Omental fat pad (tissue), 4 donors: ENCODE measurements around the gene CDK14. TPM values are rescaled to one million over a fixed set of nuclear protein-coding genes. Genes with fewer than 3 reads are reported as not detected.

Experiments used
- ATAC-seq: fragments of 150-250 bp; one replicate; pipeline ENCODE4 v1.9.1; 2016; ENCODE audit warnings: mild to moderate bottlenecking, moderate library complexity; ENCODE audit not compliant: low FRiP score
- DNase-seq: peaks from one replicate; pipeline ENCODE4 v3.0.0-alpha.2; 2019; ENCODE audit warnings: low spot score
- total RNA-seq, 4 donors: library from RNA; depleted of rRNA; stranded (reverse); fragments of >200 nt; gene quantifications; one replicate each; pipeline ENCODE4 v1.1.0, GENCODE V29; 2016
- TF ChIP-seq, protein P1 (sequence below), 3 donors: fragments of 450-650 bp; IDR thresholded peaks; one replicate each; pipeline ENCODE4 v1.5.1; 2016 to 2017; ENCODE audit warnings: antibody characterized with exemption in 3 of 3, mild to moderate bottlenecking in 3 of 3, moderate library complexity in 2 of 3

Gene CDK14
- total RNA-seq, 4 donors from 2014 or later, result 25.2 to 40.3 (median 30.8) TPM

DNA sequence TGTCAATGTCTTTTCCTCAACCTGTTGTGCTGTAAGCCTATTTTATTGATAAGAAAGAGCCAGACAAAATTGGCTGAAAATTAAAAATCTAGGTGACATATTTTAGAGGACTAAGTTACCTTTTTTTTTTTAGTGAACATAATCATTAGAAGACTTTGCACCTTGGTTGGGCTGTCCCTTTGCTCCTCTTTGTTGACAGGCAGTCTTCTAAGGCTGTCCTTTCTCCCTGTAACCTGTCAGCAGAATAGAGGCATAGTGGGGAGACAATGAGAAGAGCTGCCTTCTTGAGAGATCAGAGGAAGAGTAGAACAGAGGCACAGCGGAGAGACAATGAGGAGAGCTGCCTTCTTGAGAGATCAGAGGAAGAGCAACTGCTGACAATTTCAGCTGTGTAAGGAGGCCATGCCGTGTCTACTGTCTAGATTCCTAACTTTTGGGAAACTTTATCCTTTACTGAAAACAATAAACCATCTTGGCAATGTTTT is 429.8 kb downstream of the CDK14 start:
- ATAC-seq (no peak), DNase-seq (no peak)
- TF ChIP-seq, protein P1, sequence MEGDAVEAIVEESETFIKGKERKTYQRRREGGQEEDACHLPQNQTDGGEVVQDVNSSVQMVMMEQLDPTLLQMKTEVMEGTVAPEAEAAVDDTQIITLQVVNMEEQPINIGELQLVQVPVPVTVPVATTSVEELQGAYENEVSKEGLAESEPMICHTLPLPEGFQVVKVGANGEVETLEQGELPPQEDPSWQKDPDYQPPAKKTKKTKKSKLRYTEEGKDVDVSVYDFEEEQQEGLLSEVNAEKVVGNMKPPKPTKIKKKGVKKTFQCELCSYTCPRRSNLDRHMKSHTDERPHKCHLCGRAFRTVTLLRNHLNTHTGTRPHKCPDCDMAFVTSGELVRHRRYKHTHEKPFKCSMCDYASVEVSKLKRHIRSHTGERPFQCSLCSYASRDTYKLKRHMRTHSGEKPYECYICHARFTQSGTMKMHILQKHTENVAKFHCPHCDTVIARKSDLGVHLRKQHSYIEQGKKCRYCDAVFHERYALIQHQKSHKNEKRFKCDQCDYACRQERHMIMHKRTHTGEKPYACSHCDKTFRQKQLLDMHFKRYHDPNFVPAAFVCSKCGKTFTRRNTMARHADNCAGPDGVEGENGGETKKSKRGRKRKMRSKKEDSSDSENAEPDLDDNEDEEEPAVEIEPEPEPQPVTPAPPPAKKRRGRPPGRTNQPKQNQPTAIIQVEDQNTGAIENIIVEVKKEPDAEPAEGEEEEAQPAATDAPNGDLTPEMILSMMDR (IDR thresholded peaks at IDR 0.05), result no peak

DNA sequence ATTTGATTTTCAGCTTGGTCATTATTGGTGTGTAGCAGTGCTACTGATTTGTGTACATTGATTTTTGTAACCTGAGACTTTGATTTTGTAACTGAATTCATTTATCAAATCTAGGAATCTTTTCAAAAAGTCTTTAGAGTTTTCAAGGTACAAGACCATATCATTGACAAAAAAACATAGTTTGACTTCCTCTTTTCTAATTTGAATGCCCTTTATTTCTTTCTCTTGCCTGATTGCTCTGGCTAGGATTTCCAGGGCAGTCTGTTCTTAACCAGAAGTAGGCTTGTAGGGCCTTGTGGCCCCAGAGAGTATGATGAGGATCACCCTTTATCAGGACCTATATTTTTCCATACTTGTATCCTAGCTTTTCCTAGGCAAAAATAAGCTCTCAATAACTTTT is 433.6 kb downstream of the CDK14 start:
- DNase-seq (no peak), ATAC-seq (no peak)
- TF ChIP-seq, protein P1 (IDR thresholded peaks at IDR 0.05), result no peak

DNA sequence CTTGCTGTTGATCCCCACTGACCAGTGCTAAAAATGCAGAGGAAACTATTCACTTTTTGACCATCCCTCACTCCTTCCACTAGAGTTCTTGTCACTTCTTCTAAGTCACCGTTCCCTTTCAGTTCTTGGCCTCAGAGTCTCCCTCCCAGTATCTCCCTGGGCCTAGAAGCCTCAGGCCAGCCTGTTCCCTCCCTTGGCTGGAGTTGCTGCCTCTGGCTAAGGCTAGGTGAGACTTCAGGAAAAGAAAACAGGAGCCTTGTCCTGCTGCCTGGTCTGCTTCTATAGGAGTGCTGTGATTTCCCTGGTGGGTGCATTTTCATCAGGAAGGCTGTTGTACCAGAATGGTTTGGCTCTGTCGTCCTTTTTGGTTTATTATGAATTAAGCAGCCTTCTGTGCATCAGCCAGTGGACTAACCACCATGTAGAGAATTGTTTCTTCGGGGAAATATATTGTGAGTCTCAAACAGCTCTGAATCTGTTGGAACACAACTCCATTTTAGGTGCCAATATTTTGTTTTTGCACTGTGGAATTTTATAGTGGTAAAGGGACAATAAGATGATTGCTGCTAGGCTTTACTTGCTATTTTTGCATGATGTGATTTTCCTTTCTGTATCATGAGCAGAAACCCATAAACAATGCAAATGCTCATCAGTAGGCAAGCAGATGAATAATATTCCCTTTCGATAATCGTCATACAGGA is 434.7 kb downstream of the CDK14 start:
- ATAC-seq (no peak), DNase-seq (no peak)
- TF ChIP-seq, protein P1 (IDR thresholded peaks at IDR 0.05), result no peak

DNA sequence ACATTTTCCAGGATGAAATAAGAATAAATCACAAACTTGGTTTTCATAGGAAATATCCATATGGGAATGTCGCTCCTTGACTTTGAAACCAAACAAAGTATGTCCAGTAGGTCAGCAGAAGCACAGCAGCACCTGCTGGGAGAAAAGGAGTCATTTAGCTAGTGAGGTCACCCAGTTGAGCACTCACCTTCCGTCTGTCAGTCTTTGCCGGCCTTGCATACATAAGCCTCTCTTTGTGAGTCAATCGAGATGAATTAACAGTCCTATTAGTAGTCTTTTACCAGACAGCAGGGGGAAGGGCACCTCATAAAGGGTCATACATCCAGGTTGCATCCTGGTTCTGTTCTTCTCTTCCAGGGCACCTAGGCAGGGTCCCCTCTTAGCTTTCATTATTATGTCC is 435.6 kb downstream of the CDK14 start:
- TF ChIP-seq, protein P1 (IDR thresholded peaks at IDR 0.05), result no peak
- ATAC-seq (no peak), DNase-seq (no peak)

DNA sequence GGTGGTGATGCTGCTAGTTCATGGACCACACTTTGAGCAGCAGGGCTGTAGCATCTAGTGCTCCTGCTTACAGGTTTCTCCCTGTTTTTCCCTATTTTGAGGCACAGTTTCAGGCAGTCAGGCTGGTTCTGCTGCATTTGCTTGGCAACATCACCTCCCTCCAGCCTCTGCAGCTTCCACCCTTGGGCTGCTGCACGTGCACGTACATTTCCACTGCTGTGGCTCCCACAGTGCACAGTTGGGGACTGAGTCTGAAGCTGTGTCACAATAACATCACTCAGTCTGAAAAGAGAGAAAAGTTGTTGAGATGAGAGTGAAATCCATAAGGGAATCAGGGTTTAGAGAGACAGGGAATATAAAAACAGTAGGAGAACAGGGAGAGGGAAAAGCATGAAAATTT is 437.5 kb downstream of the CDK14 start:
- ATAC-seq, result no peak
- TF ChIP-seq, protein P1 (IDR thresholded peaks at IDR 0.05), result no peak
- DNase-seq, result no peak

DNA sequence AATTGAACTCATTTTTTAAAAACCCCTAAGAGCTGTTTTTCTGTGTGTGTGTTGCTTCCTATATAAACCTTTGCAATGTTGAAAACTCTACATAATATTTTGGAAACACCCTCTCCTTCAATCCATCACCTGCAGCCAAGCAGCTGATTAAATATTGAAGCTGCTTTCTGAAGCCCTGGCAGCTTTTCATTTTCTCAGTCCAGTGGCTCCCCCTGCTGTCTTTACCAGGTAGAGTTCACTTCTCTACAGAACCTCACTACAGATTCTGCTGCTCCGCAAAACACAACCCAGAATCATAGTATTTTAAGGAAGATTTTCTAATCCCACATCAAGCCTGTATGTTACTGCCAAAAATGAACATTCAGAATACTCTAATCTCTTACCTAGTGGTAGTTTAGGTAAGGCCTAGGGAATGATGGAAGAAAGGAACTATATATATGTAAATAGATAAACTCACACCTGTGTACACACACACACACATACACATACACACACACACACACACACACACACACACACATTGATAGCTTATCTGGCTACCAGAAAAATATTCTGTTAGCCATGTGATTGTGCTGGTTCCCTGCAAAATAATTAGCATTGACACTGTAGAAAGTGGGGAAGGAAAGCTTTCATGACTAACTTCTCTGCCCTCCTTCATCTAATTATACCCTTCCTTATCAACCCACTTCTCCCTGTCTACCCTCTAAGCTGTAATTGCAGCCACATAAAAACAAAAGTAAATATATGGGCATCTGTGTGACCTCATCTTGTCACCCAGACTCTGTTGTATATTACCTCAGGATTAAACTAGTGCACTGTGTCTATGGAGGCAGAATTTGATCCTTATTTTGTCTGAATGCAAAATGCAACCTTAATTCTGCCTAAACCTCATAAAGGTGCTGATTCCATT is 438.6 kb downstream of the CDK14 start:
- TF ChIP-seq, protein P1 (IDR thresholded peaks at IDR 0.05), result peak in 1 of 3 donors; percentile 23
- ATAC-seq (no peak), DNase-seq (no peak)
